ENCODE measurements around the gene EFCAB9. TPM values are rescaled to one million over a fixed set of nuclear protein-coding genes. Genes with fewer than 3 reads are reported as not detected.

The EFCAB9 gene
- polyA plus RNA-seq, 1 of the 3 experiments (the other 2 are of a cell fraction) = 0.10 TPM

DNA sequence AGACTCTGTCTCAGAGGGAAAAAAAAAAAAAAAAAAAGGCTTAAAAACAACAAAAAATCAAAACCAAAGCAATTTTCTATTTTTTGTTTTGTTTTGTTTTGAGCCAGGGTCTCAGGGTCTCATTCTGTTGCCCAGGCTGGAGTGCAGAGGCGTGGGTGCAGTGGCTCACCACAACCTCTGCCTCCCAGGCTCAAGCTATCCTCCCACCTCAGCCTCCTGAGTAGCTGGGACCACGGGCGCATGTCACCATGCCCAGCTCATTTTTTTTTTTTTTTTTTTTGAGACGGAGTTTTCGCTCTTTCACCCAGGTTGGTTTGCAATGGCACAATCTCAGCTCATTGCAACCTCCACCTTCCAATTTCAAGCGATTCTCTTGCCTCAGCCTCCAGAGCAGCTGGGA lies 11.7 kb upstream of the EFCAB9 start:
- no peak for DNase-seq
- Histone ChIP-seq H3K27ac (ENCODE audit: low read depth in 2 of 2, low read length in 1 of 2) (no peak overlapping the region), H2AFZ (ENCODE audit: low read depth) (no peak overlapping the region), H3K4me1 (ENCODE audit: control insufficient read depth in 1 of 2, insufficient read depth in 2 of 2, low read depth in 1 of 2, low read length in 1 of 2) (peaks cover 0 to 5% of the 10 kb centered on the region in 2 experiments; a peak in 1 of 4 replicates), H3K4me3 (ENCODE audit: low read depth in 2 of 2, low read length in 1 of 2) (no peak overlapping the region), H3K9ac (no peak overlapping the region), H4K20me1 (ENCODE audit: insufficient read depth) (peaks cover 17% of the 10 kb centered on the region; the same call in 1 of the 2 replicates), H3K27me3 (ENCODE audit: insufficient read depth) (no peaks in the 10 kb centered on the region), H3K79me2 (ENCODE audit: insufficient read depth) (peaks cover 95% of the 10 kb centered on the region), H3K9me2 (no peaks in the 10 kb centered on the region), H3K36me3 (replicated peaks in 1 of 2; ENCODE audit: control insufficient read depth in 1 of 2, insufficient read depth in 2 of 2, low read length in 1 of 2) (peaks cover 0 to 4% of the 10 kb centered on the region in 2 experiments), H3K9me3 (no peaks in the 10 kb centered on the region), H3F3A (replicated peaks; ENCODE audit: insufficient read depth) (peaks cover 4% of the 10 kb centered on the region), H3K4me2 (no peak overlapping the region)
- ChIA-PET POLR2A (no interaction called here), CTCF (no interaction called here)
- whole genome bisulfite sequencing (ENCODE audit: low lambda C conversion rate) = 93% methylated on average over 6 of the region's 6 CpGs
- TF ChIP-seq NFIC (IDR thresholded peaks at IDR 0.05; ENCODE audit: borderline replicate concordance) (no peak), TEAD4 (IDR thresholded peaks at IDR 0.05; ENCODE audit: borderline replicate concordance, insufficient read depth) (no peak), EZH2phosphoT487 (IDR thresholded peaks at IDR 0.05; ENCODE audit: borderline replicate concordance, low read depth) (no peak), ELF1 (IDR thresholded peaks at IDR 0.05) (no peak), MEF2A (IDR thresholded peaks at IDR 0.05; ENCODE audit: borderline replicate concordance, low read depth) (no peak), YY1 (IDR thresholded peaks at IDR 0.05; ENCODE audit: low read depth) (no peak), EP300 (IDR thresholded peaks at IDR 0.05; ENCODE audit: borderline replicate concordance in 1 of 2, low read depth in 1 of 2, low read length in 1 of 2) (no peak), GABPA (IDR thresholded peaks at IDR 0.05; ENCODE audit: low read depth) (no peak), RXRA (IDR thresholded peaks at IDR 0.05; ENCODE audit: borderline replicate concordance, low read depth) (no peak), TAF1 (IDR thresholded peaks at IDR 0.05; ENCODE audit: borderline replicate concordance, low read depth, low read length) (no peak), RFX5 (IDR thresholded peaks at IDR 0.05; ENCODE audit: low read length) (no peak), GATA2 (CRISPR knock-in tag; IDR thresholded peaks at IDR 0.05) (no peak)
- TF ChIP-seq, protein P1, sequence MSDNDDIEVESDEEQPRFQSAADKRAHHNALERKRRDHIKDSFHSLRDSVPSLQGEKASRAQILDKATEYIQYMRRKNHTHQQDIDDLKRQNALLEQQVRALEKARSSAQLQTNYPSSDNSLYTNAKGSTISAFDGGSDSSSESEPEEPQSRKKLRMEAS (IDR thresholded peaks at IDR 0.05; ENCODE audit: low read depth) = no peak
- TF ChIP-seq, protein P2, sequence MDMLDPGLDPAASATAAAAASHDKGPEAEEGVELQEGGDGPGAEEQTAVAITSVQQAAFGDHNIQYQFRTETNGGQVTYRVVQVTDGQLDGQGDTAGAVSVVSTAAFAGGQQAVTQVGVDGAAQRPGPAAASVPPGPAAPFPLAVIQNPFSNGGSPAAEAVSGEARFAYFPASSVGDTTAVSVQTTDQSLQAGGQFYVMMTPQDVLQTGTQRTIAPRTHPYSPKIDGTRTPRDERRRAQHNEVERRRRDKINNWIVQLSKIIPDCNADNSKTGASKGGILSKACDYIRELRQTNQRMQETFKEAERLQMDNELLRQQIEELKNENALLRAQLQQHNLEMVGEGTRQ (IDR thresholded peaks at IDR 0.05; ENCODE audit: borderline replicate concordance, low read depth, low read length) = no peak
- TF ChIP-seq, protein P3, sequence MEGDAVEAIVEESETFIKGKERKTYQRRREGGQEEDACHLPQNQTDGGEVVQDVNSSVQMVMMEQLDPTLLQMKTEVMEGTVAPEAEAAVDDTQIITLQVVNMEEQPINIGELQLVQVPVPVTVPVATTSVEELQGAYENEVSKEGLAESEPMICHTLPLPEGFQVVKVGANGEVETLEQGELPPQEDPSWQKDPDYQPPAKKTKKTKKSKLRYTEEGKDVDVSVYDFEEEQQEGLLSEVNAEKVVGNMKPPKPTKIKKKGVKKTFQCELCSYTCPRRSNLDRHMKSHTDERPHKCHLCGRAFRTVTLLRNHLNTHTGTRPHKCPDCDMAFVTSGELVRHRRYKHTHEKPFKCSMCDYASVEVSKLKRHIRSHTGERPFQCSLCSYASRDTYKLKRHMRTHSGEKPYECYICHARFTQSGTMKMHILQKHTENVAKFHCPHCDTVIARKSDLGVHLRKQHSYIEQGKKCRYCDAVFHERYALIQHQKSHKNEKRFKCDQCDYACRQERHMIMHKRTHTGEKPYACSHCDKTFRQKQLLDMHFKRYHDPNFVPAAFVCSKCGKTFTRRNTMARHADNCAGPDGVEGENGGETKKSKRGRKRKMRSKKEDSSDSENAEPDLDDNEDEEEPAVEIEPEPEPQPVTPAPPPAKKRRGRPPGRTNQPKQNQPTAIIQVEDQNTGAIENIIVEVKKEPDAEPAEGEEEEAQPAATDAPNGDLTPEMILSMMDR (IDR thresholded peaks at IDR 0.05) = no peak
- TF ChIP-seq, protein P4, sequence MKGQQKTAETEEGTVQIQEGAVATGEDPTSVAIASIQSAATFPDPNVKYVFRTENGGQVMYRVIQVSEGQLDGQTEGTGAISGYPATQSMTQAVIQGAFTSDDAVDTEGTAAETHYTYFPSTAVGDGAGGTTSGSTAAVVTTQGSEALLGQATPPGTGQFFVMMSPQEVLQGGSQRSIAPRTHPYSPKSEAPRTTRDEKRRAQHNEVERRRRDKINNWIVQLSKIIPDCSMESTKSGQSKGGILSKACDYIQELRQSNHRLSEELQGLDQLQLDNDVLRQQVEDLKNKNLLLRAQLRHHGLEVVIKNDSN (IDR thresholded peaks at IDR 0.05; ENCODE audit: borderline replicate concordance, low read depth) = no peak
- TF ChIP-seq, protein P5, sequence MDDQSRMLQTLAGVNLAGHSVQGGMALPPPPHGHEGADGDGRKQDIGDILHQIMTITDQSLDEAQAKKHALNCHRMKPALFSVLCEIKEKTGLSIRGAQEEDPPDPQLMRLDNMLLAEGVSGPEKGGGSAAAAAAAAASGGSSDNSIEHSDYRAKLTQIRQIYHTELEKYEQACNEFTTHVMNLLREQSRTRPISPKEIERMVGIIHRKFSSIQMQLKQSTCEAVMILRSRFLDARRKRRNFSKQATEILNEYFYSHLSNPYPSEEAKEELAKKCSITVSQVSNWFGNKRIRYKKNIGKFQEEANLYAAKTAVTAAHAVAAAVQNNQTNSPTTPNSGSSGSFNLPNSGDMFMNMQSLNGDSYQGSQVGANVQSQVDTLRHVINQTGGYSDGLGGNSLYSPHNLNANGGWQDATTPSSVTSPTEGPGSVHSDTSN (IDR thresholded peaks at IDR 0.05) = no peak
- TF ChIP-seq, protein P6, sequence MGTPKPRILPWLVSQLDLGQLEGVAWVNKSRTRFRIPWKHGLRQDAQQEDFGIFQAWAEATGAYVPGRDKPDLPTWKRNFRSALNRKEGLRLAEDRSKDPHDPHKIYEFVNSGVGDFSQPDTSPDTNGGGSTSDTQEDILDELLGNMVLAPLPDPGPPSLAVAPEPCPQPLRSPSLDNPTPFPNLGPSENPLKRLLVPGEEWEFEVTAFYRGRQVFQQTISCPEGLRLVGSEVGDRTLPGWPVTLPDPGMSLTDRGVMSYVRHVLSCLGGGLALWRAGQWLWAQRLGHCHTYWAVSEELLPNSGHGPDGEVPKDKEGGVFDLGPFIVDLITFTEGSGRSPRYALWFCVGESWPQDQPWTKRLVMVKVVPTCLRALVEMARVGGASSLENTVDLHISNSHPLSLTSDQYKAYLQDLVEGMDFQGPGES (IDR thresholded peaks at IDR 0.05; ENCODE audit: low read depth, low read length) = no peak
- TF ChIP-seq, protein P7, sequence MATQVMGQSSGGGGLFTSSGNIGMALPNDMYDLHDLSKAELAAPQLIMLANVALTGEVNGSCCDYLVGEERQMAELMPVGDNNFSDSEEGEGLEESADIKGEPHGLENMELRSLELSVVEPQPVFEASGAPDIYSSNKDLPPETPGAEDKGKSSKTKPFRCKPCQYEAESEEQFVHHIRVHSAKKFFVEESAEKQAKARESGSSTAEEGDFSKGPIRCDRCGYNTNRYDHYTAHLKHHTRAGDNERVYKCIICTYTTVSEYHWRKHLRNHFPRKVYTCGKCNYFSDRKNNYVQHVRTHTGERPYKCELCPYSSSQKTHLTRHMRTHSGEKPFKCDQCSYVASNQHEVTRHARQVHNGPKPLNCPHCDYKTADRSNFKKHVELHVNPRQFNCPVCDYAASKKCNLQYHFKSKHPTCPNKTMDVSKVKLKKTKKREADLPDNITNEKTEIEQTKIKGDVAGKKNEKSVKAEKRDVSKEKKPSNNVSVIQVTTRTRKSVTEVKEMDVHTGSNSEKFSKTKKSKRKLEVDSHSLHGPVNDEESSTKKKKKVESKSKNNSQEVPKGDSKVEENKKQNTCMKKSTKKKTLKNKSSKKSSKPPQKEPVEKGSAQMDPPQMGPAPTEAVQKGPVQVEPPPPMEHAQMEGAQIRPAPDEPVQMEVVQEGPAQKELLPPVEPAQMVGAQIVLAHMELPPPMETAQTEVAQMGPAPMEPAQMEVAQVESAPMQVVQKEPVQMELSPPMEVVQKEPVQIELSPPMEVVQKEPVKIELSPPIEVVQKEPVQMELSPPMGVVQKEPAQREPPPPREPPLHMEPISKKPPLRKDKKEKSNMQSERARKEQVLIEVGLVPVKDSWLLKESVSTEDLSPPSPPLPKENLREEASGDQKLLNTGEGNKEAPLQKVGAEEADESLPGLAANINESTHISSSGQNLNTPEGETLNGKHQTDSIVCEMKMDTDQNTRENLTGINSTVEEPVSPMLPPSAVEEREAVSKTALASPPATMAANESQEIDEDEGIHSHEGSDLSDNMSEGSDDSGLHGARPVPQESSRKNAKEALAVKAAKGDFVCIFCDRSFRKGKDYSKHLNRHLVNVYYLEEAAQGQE (IDR thresholded peaks at IDR 0.05; ENCODE audit: low read depth, low read length) = no peak
- TF ChIP-seq, protein P8, sequence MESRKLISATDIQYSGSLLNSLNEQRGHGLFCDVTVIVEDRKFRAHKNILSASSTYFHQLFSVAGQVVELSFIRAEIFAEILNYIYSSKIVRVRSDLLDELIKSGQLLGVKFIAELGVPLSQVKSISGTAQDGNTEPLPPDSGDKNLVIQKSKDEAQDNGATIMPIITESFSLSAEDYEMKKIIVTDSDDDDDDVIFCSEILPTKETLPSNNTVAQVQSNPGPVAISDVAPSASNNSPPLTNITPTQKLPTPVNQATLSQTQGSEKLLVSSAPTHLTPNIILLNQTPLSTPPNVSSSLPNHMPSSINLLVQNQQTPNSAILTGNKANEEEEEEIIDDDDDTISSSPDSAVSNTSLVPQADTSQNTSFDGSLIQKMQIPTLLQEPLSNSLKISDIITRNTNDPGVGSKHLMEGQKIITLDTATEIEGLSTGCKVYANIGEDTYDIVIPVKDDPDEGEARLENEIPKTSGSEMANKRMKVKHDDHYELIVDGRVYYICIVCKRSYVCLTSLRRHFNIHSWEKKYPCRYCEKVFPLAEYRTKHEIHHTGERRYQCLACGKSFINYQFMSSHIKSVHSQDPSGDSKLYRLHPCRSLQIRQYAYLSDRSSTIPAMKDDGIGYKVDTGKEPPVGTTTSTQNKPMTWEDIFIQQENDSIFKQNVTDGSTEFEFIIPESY (IDR thresholded peaks at IDR 0.05; ENCODE audit: borderline replicate concordance, low read depth) = no peak
